CD1c-positive myeloid dendritic cell (primary cell): ENCODE measurements around the gene CRYGN.
A peak's percentile ranks its signal among the peaks of the same experiment; 100 is the strongest.

ENCODE experiments used
- DNase-seq: peaks from one replicate; pipeline ENCODE4 v3.0.0-alpha.2; 2016; ENCODE audit errors: extremely low spot score

Gene CRYGN

GRCh38 chr7:151391358-151391730 lies 48.6 kb downstream of the CRYGN start:
- DNase-seq, result no peak

GRCh38 chr7:151390598-151391357 lies 49.2 kb downstream of the CRYGN start:
- DNase-seq, result no peak

GRCh38 chr7:151389768-151390597 lies 50.0 kb downstream of the CRYGN start:
- DNase-seq, result peak; percentile 57

- no peak for DNase-seq
Observed at GRCh38 chr7:151389096-151389767, 50.7 kb downstream of the CRYGN start.

- DNase-seq, result no peak
Observed at GRCh38 chr7:151388430-151388829, 51.5 kb downstream of the CRYGN start.

GRCh38 chr7:151388007-151388297 lies 52.0 kb downstream of the CRYGN start:
- DNase-seq, result no peak

GRCh38 chr7:151387161-151388006 lies 52.6 kb downstream of the CRYGN start:
- no peak for DNase-seq

- DNase-seq, result no peak
Observed at GRCh38 chr7:151386301-151387160, 53.4 kb downstream of the CRYGN start.

- no peak for DNase-seq
Observed at GRCh38 chr7:151385626-151386300, 54.2 kb downstream of the CRYGN start.

GRCh38 chr7:151384776-151385625 lies 54.9 kb downstream of the CRYGN start:
- DNase-seq, result no peak

- DNase-seq, result no peak
Observed at GRCh38 chr7:151384352-151384697, 55.6 kb downstream of the CRYGN start.

GRCh38 chr7:151383638-151384351 lies 56.1 kb downstream of the CRYGN start:
- no peak for DNase-seq

- DNase-seq, result no peak
Observed at GRCh38 chr7:151382079-151382885, 57.7 kb downstream of the CRYGN start.

GRCh38 chr7:151381348-151382078 lies 58.4 kb downstream of the CRYGN start:
- peak; percentile 26 for DNase-seq

GRCh38 chr7:151381098-151381347 lies 58.9 kb downstream of the CRYGN start:
- DNase-seq, result peak; percentile 54

GRCh38 chr7:151380199-151381097 lies 59.5 kb downstream of the CRYGN start:
- DNase-seq, result no peak
